LNCaP clone FGC (cell line): Measurements from ENCODE around the gene MGA.

Experiments
- DNase-seq: peaks from one replicate; pipeline ENCODE4 v3.0.0-alpha.2; 2011; ENCODE audit warnings: low read depth
- H3K4me3 ChIP-seq: 2 replicates; pipeline ENCODE4 v1.5.1; 2011; ENCODE audit warnings: mild to moderate bottlenecking, low read depth, low read length, control low read depth
- CTCF ChIP-seq: IDR thresholded peaks from 2 replicates; pipeline ENCODE4 v1.5.1; 2012; ENCODE audit warnings: mild to moderate bottlenecking; ENCODE audit not compliant: control insufficient read depth, insufficient read depth; ENCODE audit errors: extremely low read depth

Gene MGA

GRCh38 chr15:41629883-41630282, 30.3 kb upstream of the MGA start:
- H3K4me3 ChIP-seq, result no peak overlapping the region
- DNase-seq, result no peak
- no peak for TF ChIP-seq CTCF

- DNase-seq, result no peak
- TF ChIP-seq CTCF, result no peak
- H3K4me3 ChIP-seq, result no peak overlapping the region
Measured at GRCh38 chr15:41630616-41631217, 29.5 kb upstream of the MGA start.

- H3K4me3 ChIP-seq, result no peak overlapping the region
- no peak for DNase-seq
- no peak for TF ChIP-seq CTCF
Measured at GRCh38 chr15:41631880-41632470, 28.2 kb upstream of the MGA start.

GRCh38 chr15:41633609-41634008, 26.6 kb upstream of the MGA start:
- TF ChIP-seq CTCF, result no peak
- no peak for DNase-seq
- no peak overlapping the region for H3K4me3 ChIP-seq

- H3K4me3 ChIP-seq, result no peak overlapping the region
- DNase-seq, result no peak
- no peak for TF ChIP-seq CTCF
Measured at GRCh38 chr15:41634072-41634626, 26.1 kb upstream of the MGA start.

- H3K4me3 ChIP-seq, result no peak overlapping the region
- no peak for TF ChIP-seq CTCF
- DNase-seq, result no peak
Measured at GRCh38 chr15:41637086-41637485, 23.1 kb upstream of the MGA start.

GRCh38 chr15:41640985-41641384, 19.2 kb upstream of the MGA start:
- no peak for DNase-seq
- no peak overlapping the region for H3K4me3 ChIP-seq
- TF ChIP-seq CTCF, result no peak
